Measurements from ENCODE around the gene ATRNL1.
"Not testable (repeated sequence)": the region's sequence is repeated elsewhere in the genome, so short reads cannot be mapped to it uniquely, and the experiment has no call there.

The ATRNL1 gene

DNA sequence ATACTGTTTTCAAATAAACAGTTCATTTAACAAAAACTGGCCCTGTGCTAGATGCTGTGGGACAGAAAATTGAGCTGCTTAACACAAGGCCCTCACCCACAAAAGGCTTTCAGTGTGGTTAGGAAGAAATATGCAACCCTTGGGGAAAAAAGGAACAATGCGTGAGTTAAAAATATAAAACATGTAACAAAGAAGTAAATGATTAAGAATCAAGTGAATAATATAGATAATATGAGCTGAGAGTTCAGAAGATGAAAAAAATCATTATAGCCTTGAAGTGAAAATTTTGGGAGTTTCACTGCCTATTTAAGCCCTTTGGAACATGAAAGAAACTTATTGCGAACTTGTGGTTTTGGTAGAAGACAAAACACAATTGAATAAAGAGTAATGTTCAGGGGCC lies 684.5 kb downstream of the ATRNL1 start:
- H3K27ac Mint-ChIP-seq, result no peak overlapping the region
- H3K4me3 Mint-ChIP-seq, result no peak overlapping the region
- no peaks in the 10 kb centered on the region for H3K4me1 Mint-ChIP-seq (ENCODE audit: low read depth)
- H3K36me3 Mint-ChIP-seq (ENCODE audit: low read depth), result no peaks in the 10 kb centered on the region
- H3K9me3 Mint-ChIP-seq, result peaks cover 8% of the 10 kb centered on the region
- H3K27me3 Mint-ChIP-seq, result no peaks in the 10 kb centered on the region
- no peak for DNase-seq

DNA sequence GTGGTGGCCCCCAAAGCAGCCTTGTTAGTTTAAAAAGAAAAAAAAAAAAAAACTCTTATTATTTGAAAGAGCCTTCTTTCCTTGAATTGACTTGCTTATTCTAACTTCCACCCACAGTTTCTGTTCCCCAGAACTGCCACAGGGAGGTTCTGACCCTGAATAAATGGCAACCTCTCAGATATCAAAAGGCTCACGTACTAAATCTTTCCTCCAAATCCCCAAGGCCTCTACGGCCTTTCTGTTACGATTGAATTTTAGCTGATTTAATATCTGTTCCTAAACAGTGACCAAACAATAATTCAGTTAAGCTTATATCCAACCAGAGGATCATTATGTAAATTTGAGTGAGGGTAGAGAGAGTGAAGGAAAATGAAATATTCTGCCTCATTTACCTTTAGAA lies 697.1 kb downstream of the ATRNL1 start:
- H3K27me3 Mint-ChIP-seq, result no peaks in the 10 kb centered on the region
- no peak overlapping the region for H3K4me3 Mint-ChIP-seq
- H3K9me3 Mint-ChIP-seq, result peaks cover 4% of the 10 kb centered on the region
- H3K27ac Mint-ChIP-seq, result no peak overlapping the region
- DNase-seq, result no peak
- H3K36me3 Mint-ChIP-seq (ENCODE audit: low read depth), result no peaks in the 10 kb centered on the region
- H3K4me1 Mint-ChIP-seq (ENCODE audit: low read depth), result no peaks in the 10 kb centered on the region

GRCh38 chr10:115795964-115796363 lies 702.8 kb downstream of the ATRNL1 start:
- H3K27me3 Mint-ChIP-seq, result no peaks in the 10 kb centered on the region
- no peak overlapping the region for H3K4me3 Mint-ChIP-seq
- no peaks in the 10 kb centered on the region for H3K36me3 Mint-ChIP-seq (ENCODE audit: low read depth)
- no peak overlapping the region for H3K27ac Mint-ChIP-seq
- no peak for DNase-seq
- H3K4me1 Mint-ChIP-seq (ENCODE audit: low read depth), result no peaks in the 10 kb centered on the region
- peaks cover 4% of the 10 kb centered on the region for H3K9me3 Mint-ChIP-seq

DNA sequence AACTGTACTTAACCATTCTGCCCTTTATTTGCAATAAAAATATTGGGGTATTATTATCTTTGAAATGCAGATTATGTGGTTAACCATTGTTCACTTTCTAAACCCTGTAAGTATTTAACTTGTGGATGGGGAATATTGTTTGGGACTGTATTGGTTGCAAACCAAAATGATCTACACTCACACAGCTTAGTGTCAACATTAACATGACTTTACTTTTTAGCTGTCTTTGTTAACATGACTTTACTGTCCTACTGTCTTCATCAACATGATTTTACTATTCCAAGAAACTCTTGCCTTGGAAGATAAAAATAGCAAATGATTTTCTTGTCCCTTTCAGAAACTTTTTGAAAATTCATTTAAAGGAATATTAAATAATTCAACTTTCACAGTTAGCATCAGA lies 708.3 kb downstream of the ATRNL1 start:
- Mint-ChIP-seq H3K9me3 (no peaks in the 10 kb centered on the region), H3K27me3 (no peaks in the 10 kb centered on the region), H3K27ac (no peak overlapping the region), H3K36me3 (ENCODE audit: low read depth) (no peaks in the 10 kb centered on the region), H3K4me1 (ENCODE audit: low read depth) (no peaks in the 10 kb centered on the region), H3K4me3 (no peak overlapping the region)
- DNase-seq, result no peak

GRCh38 chr10:115801992-115802391 lies 708.8 kb downstream of the ATRNL1 start:
- Mint-ChIP-seq H3K27ac (no peak overlapping the region), H3K36me3 (ENCODE audit: low read depth) (no peaks in the 10 kb centered on the region), H3K4me3 (no peak overlapping the region), H3K27me3 (no peaks in the 10 kb centered on the region), H3K9me3 (no peaks in the 10 kb centered on the region), H3K4me1 (ENCODE audit: low read depth) (no peaks in the 10 kb centered on the region)
- DNase-seq, result no peak

DNA sequence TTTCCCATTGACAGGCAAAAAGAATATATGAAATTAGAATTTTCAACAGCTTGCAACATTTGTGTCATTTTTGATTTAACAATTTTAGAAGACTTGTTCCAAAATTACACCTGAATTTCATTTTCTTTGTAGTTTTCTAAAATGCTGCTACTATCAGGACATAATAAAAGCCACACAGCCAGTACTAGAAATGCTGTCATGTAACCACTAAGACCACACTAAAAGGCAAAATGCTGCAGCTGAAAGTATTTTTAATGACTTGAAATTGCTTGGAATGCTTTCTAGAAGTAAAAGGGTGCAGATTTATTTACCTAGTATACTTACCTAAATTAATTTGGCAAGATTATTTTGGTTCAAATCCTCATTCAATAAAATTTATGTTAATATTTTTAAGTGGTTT lies 709.7 kb downstream of the ATRNL1 start:
- no peak for DNase-seq
- Mint-ChIP-seq H3K27me3 (no peaks in the 10 kb centered on the region), H3K4me1 (ENCODE audit: low read depth) (no peaks in the 10 kb centered on the region), H3K9me3 (no peaks in the 10 kb centered on the region), H3K36me3 (ENCODE audit: low read depth) (no peaks in the 10 kb centered on the region), H3K27ac (no peak overlapping the region), H3K4me3 (no peak overlapping the region)

DNA sequence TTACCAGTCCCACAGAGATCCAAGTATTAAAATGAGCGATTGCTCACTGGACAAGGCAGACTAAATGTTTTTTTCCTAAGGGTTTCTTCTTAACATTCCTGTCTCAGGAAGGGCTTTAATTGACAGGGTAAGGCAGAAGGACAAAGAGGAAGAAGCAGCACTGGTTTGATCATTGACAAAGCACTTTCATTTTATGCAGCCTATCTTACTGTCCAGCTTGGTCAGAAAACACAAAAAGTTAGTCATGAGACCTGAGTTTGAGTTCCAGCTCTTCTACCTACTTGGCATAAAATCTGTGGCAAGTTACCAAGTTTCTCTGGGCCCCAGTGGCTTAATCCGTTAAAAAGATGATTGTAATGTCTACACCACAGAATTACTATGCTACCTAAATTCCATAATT lies 721.4 kb downstream of the ATRNL1 start:
- Mint-ChIP-seq H3K36me3 (ENCODE audit: low read depth) (no peaks in the 10 kb centered on the region), H3K9me3 (no peaks in the 10 kb centered on the region), H3K27me3 (no peaks in the 10 kb centered on the region), H3K4me1 (ENCODE audit: low read depth) (no peaks in the 10 kb centered on the region), H3K4me3 (no peak overlapping the region), H3K27ac (no peak overlapping the region)
- no peak for DNase-seq

DNA sequence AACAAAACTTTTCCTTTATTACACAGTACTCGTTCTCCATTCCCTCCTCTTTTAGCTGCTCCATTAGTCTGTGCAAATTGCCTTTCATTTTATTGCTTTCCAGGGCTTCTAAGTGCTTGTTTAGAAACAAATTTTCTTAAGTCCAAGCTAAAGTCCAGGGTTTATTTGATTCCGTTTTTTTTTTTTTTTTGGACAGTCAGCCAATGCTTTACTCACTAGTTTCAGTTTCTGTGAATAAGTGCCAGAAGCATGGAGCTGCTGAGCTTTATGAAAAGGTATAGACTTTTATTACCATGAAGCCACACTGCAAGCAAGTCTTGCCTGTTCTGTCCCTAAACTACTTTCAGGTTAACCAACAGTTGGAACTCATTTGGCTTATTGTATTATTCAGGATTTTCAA lies 724.8 kb downstream of the ATRNL1 start:
- H3K4me1 Mint-ChIP-seq (ENCODE audit: low read depth), result no peaks in the 10 kb centered on the region
- DNase-seq, result no peak
- no peaks in the 10 kb centered on the region for H3K36me3 Mint-ChIP-seq (ENCODE audit: low read depth)
- no peak overlapping the region for H3K27ac Mint-ChIP-seq
- H3K4me3 Mint-ChIP-seq, result no peak overlapping the region
- peaks cover 9% of the 10 kb centered on the region for H3K9me3 Mint-ChIP-seq
- no peaks in the 10 kb centered on the region for H3K27me3 Mint-ChIP-seq

- Mint-ChIP-seq H3K4me1 (ENCODE audit: low read depth) (no peaks in the 10 kb centered on the region), H3K27ac (no peak overlapping the region), H3K9me3 (peaks cover 9% of the 10 kb centered on the region), H3K36me3 (ENCODE audit: low read depth) (no peaks in the 10 kb centered on the region), H3K4me3 (no peak overlapping the region), H3K27me3 (no peaks in the 10 kb centered on the region)
- DNase-seq, result no peak
Measured at GRCh38 chr10:115826396-115826795, 733.2 kb downstream of the ATRNL1 start.

DNA sequence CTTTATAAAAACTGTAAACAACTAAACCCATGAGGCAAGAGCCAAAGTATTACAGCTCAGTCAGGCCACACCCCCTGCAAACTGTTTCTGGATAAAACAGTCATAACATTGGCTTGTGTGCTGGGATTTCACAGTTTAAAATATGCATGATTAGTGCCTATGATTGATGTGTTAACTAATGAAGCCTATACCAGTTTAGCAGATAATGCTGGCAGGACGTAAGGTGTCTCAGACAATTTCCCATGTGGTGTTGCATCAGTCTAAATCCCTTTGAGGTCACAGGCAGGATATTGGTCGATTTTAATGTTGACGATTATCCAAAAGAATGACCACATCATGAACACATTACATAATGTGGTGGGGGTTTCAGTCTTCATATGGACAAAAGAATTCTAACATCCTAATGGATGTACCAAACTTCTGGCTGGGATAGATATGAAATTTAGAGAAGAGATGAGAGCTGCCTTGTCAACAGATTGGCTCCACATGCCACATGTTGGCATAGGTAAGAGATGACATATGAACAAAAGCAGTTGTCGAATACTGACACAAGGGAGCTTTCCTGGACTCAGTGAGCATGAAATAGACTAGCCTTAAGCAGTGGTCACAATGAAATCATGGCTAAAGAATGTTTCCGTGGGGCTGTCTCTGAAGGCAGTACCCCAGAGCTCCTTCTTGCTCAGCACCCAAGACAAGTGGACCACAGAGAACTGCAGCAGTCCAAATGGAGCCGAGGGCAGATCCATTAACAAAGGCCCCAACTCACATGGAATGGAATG lies 734.3 kb downstream of the ATRNL1 start:
- Mint-ChIP-seq H3K4me1 (ENCODE audit: low read depth) (no peaks in the 10 kb centered on the region), H3K27me3 (no peaks in the 10 kb centered on the region), H3K9me3 (peaks cover 3% of the 10 kb centered on the region), H3K36me3 (ENCODE audit: low read depth) (no peaks in the 10 kb centered on the region), H3K4me3 (no peak overlapping the region), H3K27ac (no peak overlapping the region)
- no peak for DNase-seq

DNA sequence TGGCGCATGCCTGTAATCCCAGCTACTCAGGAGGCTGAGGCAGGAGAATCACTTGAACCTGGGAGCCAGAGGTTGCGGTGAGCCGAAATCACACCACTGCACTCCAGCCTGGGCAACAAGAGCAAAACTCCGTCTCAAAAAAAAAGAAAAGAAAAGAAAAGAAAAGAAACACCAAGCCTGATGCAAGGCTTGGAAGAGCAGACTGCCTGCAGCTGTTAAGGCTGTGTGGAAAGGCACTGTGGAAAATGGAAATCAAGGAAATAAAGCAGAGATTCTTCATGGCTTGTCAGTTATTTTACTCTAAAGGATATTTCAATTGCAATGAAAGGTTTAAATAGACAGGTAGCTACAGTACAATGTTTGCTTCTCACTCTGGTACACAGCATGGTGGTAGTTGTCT lies 735.0 kb downstream of the ATRNL1 start:
- H3K27me3 Mint-ChIP-seq; H3K4me1 Mint-ChIP-seq (ENCODE audit: low read depth); H3K27ac Mint-ChIP-seq; H3K36me3 Mint-ChIP-seq (ENCODE audit: low read depth); H3K4me3 Mint-ChIP-seq; DNase-seq; H3K9me3 Mint-ChIP-seq: not testable (repeated sequence)

- no peak overlapping the region for H3K27ac Mint-ChIP-seq
- no peak for DNase-seq
- no peaks in the 10 kb centered on the region for H3K27me3 Mint-ChIP-seq
- H3K36me3 Mint-ChIP-seq (ENCODE audit: low read depth), result no peaks in the 10 kb centered on the region
- H3K4me1 Mint-ChIP-seq (ENCODE audit: low read depth), result no peaks in the 10 kb centered on the region
- no peak overlapping the region for H3K4me3 Mint-ChIP-seq
- peaks cover 3% of the 10 kb centered on the region for H3K9me3 Mint-ChIP-seq
Measured at GRCh38 chr10:115829521-115830205, 736.5 kb downstream of the ATRNL1 start.

DNA sequence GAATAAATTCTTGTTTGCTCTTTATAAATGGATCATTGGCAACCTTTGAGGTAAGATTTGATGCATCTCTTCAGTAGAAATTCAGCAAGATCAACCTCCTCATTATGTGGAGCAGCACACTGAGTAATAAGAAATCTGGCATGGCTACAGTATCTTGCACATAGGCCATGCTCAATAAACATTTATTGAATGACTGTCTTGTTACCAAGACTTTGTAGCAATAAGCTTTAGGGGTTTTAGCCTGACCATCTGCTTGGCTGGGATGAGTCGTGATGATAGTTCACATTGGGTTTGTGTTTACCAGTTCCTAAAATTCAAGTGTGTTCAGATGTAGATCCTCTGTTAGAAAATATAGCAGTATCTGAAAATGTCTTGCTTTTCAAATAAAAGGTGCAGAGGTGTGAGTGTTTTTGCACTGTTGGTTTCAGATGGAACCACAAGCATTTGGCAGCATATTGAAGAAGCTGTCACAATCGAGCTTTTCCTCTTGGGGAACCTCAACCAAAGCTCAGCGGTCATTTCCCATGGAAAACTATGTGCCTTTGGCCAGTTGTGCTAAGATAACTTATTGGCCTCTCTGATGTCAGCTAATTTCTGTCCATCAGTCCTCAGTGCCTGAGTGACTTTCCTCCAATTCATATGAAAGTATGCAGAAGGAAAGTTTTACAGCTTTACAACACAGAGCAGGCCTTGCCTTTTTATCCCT lies 737.3 kb downstream of the ATRNL1 start:
- no peak overlapping the region for H3K4me3 Mint-ChIP-seq
- H3K9me3 Mint-ChIP-seq, result no peaks in the 10 kb centered on the region
- H3K27me3 Mint-ChIP-seq, result no peaks in the 10 kb centered on the region

DNA sequence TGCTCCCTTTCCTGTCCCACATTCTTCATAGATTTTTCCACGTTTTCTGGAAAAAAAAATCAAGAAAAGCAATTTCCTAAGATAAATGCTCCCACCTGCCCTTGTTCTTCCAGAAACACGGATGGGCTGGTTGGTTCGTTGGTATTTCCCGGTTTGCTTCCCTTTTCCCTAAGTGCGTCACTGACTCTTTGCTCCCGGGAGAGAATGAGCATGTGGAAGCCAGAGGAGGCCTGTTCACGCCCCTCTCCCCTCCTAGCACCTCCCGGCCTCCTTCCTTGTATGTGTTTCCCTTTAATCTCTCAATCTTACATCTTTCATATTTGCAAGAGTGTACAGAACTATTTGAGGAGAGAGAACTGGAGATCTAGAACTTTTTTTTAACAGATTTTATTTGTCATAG lies 737.9 kb downstream of the ATRNL1 start:
- H3K27ac Mint-ChIP-seq, result no peak overlapping the region
- no peaks in the 10 kb centered on the region for H3K27me3 Mint-ChIP-seq
- H3K4me1 Mint-ChIP-seq (ENCODE audit: low read depth), result no peaks in the 10 kb centered on the region
- DNase-seq, result no peak
- H3K9me3 Mint-ChIP-seq, result no peaks in the 10 kb centered on the region
- no peak overlapping the region for H3K4me3 Mint-ChIP-seq
- no peaks in the 10 kb centered on the region for H3K36me3 Mint-ChIP-seq (ENCODE audit: low read depth)

More for the DNA sequence above, 737.3 kb downstream of the ATRNL1 start:
- no peaks in the 10 kb centered on the region for H3K4me1 Mint-ChIP-seq (ENCODE audit: low read depth)
- no peak overlapping the region for H3K27ac Mint-ChIP-seq
- DNase-seq, result no peak
- H3K36me3 Mint-ChIP-seq (ENCODE audit: low read depth), result no peaks in the 10 kb centered on the region

DNA sequence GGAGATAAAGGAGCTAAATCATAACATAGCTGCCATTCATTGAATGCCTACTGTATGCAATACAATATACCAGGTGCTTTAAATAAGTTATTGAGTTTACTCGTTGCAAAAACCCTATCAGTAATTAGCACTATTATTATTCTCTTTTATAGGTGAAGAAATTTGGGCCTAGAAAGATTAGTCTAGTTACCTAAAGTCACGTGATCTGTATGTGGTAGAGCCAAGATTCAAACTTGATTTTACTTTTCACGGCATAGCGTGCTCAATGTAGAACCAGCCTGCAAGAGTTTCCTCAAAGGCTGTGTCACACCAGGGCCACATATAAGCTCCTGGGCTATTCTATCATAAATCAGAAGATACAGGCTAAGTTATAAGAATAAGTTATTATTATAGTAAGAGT lies 740.0 kb downstream of the ATRNL1 start:
- no peak overlapping the region for H3K4me3 Mint-ChIP-seq
- no peak overlapping the region for H3K27ac Mint-ChIP-seq
- H3K9me3 Mint-ChIP-seq, result no peaks in the 10 kb centered on the region
- H3K36me3 Mint-ChIP-seq (ENCODE audit: low read depth), result no peaks in the 10 kb centered on the region
- no peaks in the 10 kb centered on the region for H3K27me3 Mint-ChIP-seq
- no peaks in the 10 kb centered on the region for H3K4me1 Mint-ChIP-seq (ENCODE audit: low read depth)
- DNase-seq, result no peak
